ENCODE results near the gene FAM209B. TPM values are rescaled to one million over a fixed set of nuclear protein-coding genes. Genes with fewer than 3 reads are reported as not detected.
"Not testable (repeated sequence)": the region's sequence is repeated elsewhere in the genome, so short reads cannot be mapped to it uniquely, and the experiment has no call there.

The FAM209B gene
- under 1 TPM in 1 of 12 donors, not detected in 11; 0.48 TPM for polyA plus RNA-seq (ENCODE audit: insufficient read length in 12 of 12)
- long read RNA-seq, donor 1 = 0 reads
- long read RNA-seq, donor 2 = 0 reads
- long read RNA-seq, donor 3 = 0 reads
- long read RNA-seq, donor 4 = 0 reads
- long read RNA-seq, donor 5 = 0 reads
- long read RNA-seq, donor 6 = 0 reads
- long read RNA-seq, donor 7 = 0 reads
- long read RNA-seq, donor 8, partial matches to known transcripts = 0 of 1 reads
- long read RNA-seq, donor 8, other reads (novel, unspliced or antisense) = 0 of 1 reads
- long read RNA-seq, donor 9 = 0 reads
- long read RNA-seq, donor 10 = 0 reads
- long read RNA-seq, donor 11 = 0 reads

DNA sequence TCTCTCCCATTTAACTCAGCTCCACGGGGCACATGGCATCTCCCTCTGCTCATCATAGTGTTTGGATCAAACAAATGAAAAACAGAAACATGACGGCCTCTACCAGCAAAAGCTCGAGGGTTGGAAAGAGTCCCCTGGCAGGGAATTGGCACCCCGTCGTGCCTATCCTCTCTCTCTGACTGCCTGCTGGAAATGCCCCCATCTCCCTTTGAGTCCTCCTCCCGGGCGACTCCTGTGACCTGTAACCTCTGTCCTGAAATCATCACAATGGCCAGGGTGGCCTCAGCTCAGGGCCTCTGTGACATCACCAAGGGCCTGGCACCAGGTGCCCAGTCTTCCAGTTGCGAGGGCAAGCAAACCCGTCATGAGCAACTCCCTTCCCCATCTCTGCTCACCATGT is at the start of gene FAM209B:
TSS of gene FAM209B (plus strand) at position 301 of the 400 bp plus-strand sequence. CDS start at position 397, 96 bp downstream.
- not testable (repeated sequence) for DNase-seq

DNA sequence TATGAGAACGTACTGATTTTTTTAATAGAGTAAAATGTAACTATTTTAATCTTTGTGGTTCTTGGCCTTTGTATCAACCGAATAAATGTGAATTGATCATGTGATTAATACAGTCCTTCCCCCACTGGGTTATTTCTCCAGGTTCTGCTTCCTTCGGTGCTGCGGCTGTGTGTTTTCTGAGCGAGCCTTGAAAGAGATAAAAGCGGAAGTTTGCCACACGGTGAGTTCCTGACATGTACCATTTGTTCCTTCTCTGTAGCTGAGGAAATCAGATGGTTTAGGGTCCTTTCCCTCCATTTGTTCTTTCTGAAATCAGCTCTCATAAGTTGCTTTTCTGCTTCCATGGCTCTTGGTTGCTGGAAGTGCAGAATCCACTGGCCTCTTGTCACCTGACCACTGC is 49.1 kb upstream of the FAM209B start:
- DNase-seq = no peak

GRCh38 chr20:56487216-56487615 is 45.8 kb upstream of the FAM209B start:
- DNase-seq = no peak

DNA sequence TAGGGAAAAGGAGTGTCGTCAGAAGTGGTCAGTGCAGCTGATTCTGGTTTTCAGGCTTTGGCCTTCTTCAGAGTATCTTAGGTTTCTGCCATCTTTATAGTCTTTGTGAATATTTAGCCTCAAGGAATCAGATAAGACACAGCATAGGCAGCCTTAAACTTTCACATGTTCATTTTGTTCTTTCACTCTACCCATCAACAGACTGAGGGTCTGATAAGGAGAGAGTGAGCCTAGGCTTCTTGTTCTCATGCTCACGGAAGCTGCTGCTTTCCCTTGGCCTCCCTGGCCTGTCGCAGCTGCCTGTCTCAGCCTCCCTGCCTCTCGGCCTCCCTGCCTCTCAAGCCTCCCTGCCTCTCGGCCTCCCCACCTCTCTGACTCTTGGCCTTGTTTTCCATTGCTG is 44.5 kb upstream of the FAM209B start:
- no peak for DNase-seq

DNA sequence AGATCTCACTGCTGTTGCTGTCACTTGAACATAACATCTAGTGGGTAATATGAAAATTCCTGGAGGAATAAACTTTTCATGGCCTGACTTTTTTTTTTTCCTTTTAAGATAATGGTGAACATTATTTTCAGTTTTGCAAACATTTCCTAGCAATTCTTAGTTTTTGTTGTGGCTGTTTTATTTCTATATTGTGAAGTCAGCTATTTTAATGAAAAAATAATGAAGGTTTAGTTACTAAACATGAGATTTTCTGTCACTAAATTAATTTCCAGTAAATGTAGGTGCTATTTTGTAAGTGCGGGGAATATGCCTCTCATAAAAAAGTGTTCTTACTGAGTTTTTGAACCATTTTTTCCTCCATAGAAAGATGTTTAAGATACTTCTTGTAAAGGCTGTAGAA is 31.9 kb upstream of the FAM209B start:
- no peak for DNase-seq

DNA sequence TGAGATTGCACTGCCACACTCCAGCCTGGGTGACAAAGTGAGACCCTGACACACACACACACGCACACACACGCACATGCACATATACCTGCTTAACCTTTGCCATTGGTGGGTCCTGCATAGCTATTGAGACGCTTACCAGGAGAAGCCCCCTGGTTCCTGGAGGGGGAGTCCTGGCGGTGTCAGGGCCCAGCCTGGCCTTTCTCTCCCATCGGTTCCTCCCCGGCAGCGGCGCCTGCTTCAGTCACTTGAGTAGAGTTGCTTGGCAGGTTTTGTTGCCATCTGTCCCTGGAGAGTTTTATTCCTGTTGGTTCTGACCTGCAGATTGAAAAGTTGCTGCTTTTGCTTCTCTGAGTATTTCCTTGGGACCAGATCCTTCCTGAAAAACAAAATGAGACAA is 29.1 kb upstream of the FAM209B start:
- no peak for DNase-seq

DNA sequence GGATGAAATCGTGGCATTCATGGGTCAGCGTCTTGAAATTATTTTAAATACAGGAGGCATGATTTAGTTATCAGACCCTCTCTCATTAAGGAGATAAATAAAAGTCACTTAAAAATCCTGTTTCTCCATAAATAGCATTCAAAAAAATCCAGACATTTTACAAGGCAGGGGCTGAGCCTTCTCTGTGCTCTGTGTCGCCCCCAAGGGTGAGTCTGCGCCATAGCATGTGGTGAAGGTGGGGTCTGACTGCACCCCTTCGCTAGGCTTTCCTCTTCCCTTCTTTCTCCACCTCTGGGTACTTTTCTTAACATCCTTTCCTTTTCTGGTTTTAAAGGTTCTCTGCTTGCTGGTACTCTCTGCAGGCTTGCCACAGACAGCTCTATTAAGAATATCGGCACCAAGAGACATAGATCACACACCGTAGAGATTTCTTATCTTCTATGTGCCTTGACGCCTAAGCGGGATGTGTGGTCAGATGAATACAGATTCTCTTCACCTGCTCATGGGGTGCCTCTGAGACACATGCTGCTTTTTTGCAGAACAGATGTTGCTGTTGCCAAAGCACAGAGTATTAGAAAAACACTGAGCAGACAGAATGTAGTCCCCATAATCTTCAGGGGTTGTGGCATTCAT is 28.6 kb upstream of the FAM209B start:
- no peak for DNase-seq

DNA sequence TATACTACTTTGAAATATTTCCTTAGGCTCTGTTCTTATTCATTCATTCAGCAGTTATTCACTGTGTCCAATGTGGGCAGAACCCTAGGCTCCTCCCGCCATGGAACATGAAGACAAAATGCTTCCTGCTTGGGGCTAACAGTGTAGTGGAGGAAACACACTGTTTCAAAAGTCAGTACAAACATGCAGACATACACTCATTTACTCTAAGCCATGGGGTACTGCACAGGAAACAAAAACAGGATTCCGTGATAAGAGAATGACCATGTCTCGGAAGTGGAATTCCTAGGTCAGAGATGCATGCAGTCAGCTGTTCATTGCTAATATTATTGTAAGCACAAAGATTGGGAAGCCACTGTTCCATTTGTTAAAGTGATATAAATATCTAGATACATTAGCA is 26.9 kb upstream of the FAM209B start:
- no peak for DNase-seq

DNA sequence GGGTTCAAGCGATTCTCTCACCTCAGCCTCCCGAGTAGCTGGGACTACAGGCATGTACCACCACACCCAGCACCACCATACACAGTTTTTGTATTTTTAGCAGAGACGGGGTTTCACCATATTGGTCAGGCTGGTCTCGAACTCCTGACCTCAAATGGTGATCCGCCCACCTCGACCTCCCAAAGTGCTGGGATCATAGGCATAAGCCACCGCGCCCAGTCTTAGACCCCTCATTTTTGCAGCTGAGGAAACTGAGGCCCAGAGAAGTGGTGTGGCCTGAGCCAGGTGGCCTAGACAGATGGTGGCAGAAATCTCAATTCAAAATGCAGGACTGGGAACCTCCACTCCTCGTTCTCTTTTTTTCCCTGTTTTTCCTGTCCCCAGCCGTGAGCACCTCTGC is 21.1 kb upstream of the FAM209B start:
- no peak for DNase-seq

DNA sequence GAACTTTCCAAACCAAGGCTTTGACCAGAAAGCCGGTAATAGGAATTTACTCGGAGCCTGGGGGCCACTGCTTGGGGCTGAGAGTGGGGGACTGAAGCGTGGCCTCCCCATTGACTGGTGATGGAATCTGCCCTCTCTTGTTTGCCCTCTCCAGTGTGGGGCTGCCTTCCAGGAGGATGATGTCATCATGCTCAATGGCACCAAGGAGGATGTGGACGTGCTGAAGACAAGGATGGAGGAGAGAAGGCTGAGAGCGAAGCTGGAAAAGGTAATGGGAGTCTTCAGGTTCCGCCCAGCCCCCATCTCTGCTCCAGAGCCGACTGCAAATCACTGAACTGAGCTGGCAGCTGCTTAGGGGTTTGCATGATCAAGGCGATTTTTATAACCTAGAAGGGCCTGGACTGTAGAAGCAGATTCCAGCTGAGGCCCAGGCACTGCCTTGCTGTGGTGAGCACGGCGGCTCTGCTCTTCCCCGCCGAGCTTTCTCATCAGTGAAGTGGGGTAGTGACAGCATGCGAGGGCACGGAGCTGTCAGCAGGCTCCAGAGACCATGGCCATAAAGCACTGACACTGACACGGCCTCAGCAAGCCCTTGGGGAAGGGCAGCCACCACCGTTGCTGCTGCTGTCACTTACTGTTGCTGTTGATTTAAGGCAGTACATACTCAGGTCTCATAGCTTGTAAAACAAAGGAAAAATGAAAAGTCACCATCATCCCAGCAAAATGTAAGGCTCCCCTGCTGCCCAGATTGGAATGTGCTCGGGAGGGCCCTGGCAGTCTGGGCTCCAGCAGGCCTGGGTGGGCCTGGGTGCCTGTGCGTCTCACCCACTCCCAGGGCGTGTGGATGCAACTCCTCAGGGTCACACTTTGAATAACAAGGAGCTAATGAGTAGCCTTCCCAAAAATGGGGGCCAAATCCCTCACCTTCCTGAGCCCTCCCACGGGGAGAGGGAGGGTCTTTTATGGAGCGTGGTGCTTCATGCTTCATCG is 19.6 kb upstream of the FAM209B start:
- DNase-seq = no peak

- peak; percentile 5 for DNase-seq
Observed at GRCh38 chr20:56516631-56517030, 16.4 kb upstream of the FAM209B start.

GRCh38 chr20:56517211-56517610 is 15.8 kb upstream of the FAM209B start:
- DNase-seq = no peak

DNA sequence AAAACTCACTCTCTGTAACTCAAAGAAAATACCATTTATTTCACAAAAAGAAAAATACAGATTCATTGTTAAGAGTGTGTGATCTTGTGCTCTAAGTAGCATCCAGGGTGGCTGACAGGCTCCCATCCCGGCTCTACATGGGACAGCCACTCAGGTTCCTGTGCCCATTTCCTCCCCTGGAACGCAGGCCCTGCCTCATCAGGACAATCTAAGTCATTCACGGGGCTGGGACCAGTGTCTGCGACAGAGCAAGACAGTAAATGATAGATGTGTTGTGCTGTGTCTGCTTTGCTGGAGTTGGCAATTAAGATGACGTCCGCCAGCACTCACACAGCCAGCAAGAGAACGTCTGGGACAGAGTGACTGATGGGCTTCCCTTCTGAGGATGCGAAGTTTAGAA is 15.4 kb upstream of the FAM209B start:
- no peak for DNase-seq

DNA sequence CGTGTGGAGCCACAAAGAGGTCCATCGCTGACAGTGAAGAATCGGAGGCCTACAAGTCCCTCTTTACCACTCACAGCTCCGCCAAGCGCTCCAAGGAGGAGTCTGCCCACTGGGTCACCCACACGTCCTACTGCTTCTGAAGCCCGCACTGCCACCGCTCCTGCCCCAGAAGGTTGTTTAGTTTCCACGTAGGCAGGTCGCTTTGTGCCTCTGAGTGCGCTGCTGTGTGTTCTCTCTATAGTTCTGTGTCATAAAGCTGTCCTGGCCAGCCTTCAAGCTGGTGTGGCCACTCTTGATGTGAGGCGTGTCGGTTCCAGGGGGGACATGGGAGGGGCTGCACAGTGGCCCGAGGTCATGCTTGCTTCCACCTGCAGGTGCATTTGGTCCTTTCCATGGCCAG is 14.9 kb upstream of the FAM209B start:
- DNase-seq = no peak

DNA sequence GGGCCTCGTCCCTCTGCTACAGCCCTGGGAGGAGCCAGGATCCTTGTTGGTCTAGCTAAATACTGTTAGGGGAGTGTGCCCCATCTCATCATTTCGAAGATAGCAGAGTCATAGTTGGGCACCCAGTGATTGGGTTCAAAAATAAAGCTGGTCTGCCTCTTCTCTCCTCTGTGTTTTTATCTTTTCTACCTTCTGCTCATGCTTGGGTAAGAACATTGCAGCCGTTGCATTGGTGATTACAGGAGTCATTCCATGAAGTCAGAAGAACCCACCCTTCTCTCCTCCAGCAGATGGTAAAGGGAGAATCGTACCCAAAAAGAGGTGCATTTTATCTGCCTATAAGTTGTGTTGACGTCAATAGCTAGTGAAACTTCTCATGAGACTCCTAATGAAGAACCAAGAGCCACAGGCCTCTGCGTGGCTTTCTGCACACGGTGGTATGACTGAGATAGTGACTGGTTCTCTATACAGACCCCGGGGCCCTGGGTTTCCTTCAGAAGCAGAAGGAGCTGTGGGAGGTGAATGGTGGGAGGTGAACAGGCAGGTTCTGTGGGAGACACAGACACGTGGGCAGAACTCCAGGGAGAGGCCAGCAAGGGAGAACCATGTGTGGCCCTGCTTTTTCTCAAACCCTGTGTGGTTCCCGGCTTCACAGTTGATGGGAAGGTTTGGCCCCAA is 14.2 kb upstream of the FAM209B start:
- no peak for DNase-seq

DNA sequence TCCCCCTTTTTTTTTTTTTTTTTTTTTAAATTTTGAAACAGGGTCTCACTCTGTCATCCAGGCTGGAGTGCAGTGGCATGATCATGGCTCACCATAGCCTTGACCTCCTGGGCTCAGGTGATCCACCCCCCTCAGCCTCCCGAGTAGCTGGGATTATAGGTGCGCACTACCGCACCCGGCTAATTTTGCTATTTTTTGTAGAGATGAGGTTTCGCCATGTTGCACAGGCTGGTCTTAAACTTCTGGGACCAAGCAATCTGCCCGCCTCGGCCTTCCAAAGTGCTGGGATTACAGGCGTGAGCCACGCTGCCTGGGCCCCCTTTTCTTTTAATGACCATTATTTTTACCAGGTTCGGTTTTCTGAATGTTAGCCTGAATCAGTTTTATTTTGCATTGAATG is 13.5 kb upstream of the FAM209B start:
- DNase-seq = no peak

GRCh38 chr20:56520180-56520579 is 12.9 kb upstream of the FAM209B start:
- DNase-seq = no peak

- not testable (repeated sequence) for DNase-seq
Observed at GRCh38 chr20:56520746-56521354, 12.2 kb upstream of the FAM209B start.

- DNase-seq = no peak
Observed at GRCh38 chr20:56522311-56522710, 10.7 kb upstream of the FAM209B start.

DNA sequence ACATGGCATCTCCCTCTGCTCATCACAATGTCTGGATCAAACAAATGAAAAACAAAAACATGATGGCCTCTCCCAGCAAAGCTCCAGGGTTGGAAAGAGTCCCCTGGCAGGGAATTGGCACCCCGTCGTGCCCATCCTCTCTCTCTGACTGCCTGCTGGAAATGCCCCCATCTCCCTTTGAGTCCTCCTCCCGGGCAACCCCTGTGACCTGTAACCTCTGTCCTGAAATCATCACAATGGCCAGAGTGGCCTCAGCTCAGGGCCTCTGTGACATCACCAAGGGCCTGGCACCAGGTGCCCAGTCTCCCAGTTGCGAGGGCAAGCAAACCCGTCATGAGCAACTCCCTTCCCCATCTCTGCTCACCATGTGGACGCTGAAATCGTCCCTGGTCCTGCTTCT is 8.6 kb upstream of the FAM209B start, which contains the start of gene FAM209A:
TSS of gene FAM209A (plus strand) at position 301 of the 400 bp plus-strand sequence. CDS start at position 366, 65 bp downstream.
- not testable (repeated sequence) for DNase-seq

- no peak for DNase-seq
Observed at GRCh38 chr20:56527521-56527920, 5.5 kb upstream of the FAM209B start.
